HepG2 (cell line): ENCODE measurements around the gene CLDND2. TPM values are rescaled to one million over a fixed set of nuclear protein-coding genes. Genes with fewer than 3 reads are reported as not detected.

Experiments
- ARID4A ChIP-seq: sonication (generic); formaldehyde crosslinking; IDR thresholded peaks from 2 replicates; pipeline ENCODE4 v1.5.0; 2020; ENCODE audit warnings: mild to moderate bottlenecking, missing genetic modification reagents, borderline replicate concordance
- CREM ChIP-seq, 2 experiments: sonication (generic) in 1 of 2; formaldehyde crosslinking in 1 of 2; IDR thresholded peaks; 2 replicates each; pipeline versions ENCODE4 v1.4.0 to v1.6.1; 2016 to 2020; ENCODE audit warnings: antibody characterized with exemption in 1 of 2, mild to moderate bottlenecking in 1 of 2, missing genetic modification reagents in 1 of 2
- FOXA3 ChIP-seq: IDR thresholded peaks from 2 replicates; pipeline ENCODE4 v1.6.1; 2016; ENCODE audit warnings: missing genetic modification reagents, missing compliant biosample characterization
- HMGXB4 ChIP-seq, 2 experiments: sonication (generic) in 1 of 2; formaldehyde crosslinking in 1 of 2; IDR thresholded peaks; 2 replicates each; pipeline versions ENCODE4 v1.4.0 to v1.6.1; 2018 to 2020; ENCODE audit warnings: missing genetic modification reagents in 2 of 2, borderline replicate concordance in 1 of 2, low read depth in 1 of 2, mild to moderate bottlenecking in 1 of 2, missing biosample characterization in 1 of 2
- LCORL ChIP-seq, 2 experiments: fragments of 450-650 bp in 1 of 2; sonication (generic) in 1 of 2; formaldehyde crosslinking in 1 of 2; IDR thresholded peaks; 2 replicates each; pipeline versions ENCODE4 v1.5.0 to v1.6.1; 2017 to 2020; ENCODE audit warnings: antibody characterized with exemption in 1 of 2, missing genetic modification reagents in 1 of 2
- PATZ1 ChIP-seq: sonication (generic); formaldehyde crosslinking; IDR thresholded peaks from 2 replicates; pipeline ENCODE4 v1.4.0; 2020; ENCODE audit warnings: missing genetic modification reagents
- POGZ ChIP-seq: sonication (generic); formaldehyde crosslinking; IDR thresholded peaks from 2 replicates; pipeline ENCODE4 v1.4.0; 2020; ENCODE audit warnings: mild to moderate bottlenecking, missing genetic modification reagents
- RXRA ChIP-seq: sonication (generic); formaldehyde crosslinking; IDR thresholded peaks from 2 replicates; pipeline ENCODE4 v1.5.1; 2020; ENCODE audit warnings: missing genetic modification reagents
- SRF ChIP-seq: IDR thresholded peaks from 2 replicates; pipeline ENCODE4 v1.6.1; 2011; ENCODE audit warnings: mild to moderate bottlenecking, low read depth, low read length, moderate library complexity
- TFAP4 ChIP-seq: sonication (generic); IDR thresholded peaks from 2 replicates; pipeline ENCODE4 v1.6.1; 2016; ENCODE audit warnings: low read depth, borderline replicate concordance
- polyA plus RNA-seq, 8 experiments: library from polyadenylated mRNA; depleted of rRNA in 3 of 8; stranded (reverse) in 7 of 8; unstranded in 1 of 8; fragments of >200 nt; fragmentation: Illumina TruSeq in 4 of 8; extraction: Trizol in 4 of 8; gene quantifications; 2 replicates each; pipeline versions ENCODE4 v1.2.1 to v1.2.3, GENCODE V29; 2011 to 2016; ENCODE audit warnings: low read depth in 4 of 8, missing spikeins in 1 of 8, mixed read lengths in 1 of 8; ENCODE audit not compliant: insufficient read depth in 1 of 8
- total RNA-seq, 5 experiments: library from RNA; depleted of rRNA; stranded (reverse); fragments of >200 nt; fragmentation: Illumina TruSeq; extraction: Trizol; gene quantifications; 2 replicates each; pipeline ENCODE4 v1.2.3, GENCODE V29; 2016; ENCODE audit warnings: low read depth in 1 of 5

Gene CLDND2
- total and polyA plus RNA-seq, 2 of the 13 experiments (the other 11 are each of a cell fraction or from before 2014, with no cell fraction given), result 0.84 to 1.8 TPM

GRCh38 chr19:51387924-51388389 lies 19.2 kb upstream of the CLDND2 start, which contains the start of gene LIM2 (continued):
- TF ChIP-seq PATZ1 (CRISPR knock-in tag), result peak; percentile 67; the same call in 1 of the 2 replicates
- TF ChIP-seq TFAP4, result peak; percentile 10; the same call in 1 of the 2 replicates
- TF ChIP-seq ARID4A (CRISPR knock-in tag), result peak; percentile 50; the same call in 1 of the 2 replicates
- TF ChIP-seq SRF, result no peak
- TF ChIP-seq POGZ (CRISPR knock-in tag), result 0 out of 2 replicates have a peak, but pooled peaks have one; percentile 27
- peak in 1 of 2 experiments; percentile 29; a peak in 1 of 4 replicates for TF ChIP-seq HMGXB4 (CRISPR knock-in tag; IDR thresholded peaks at IDR 0.05; ENCODE audit: borderline replicate concordance in 1 of 2, low read depth in 1 of 2)
- TF ChIP-seq CREM (IDR thresholded peaks at IDR 0.05), result no peak
- TF ChIP-seq CREM (CRISPR knock-in tag; IDR thresholded peaks at IDR 0.05), result no peak
- peak; percentile 57; the same call in 1 of the 2 replicates for TF ChIP-seq RXRA (CRISPR knock-in tag)
- no peak for TF ChIP-seq LCORL (IDR thresholded peaks at IDR 0.05)
- peak; percentile 64; the same call in 1 of the 2 replicates for TF ChIP-seq LCORL (CRISPR knock-in tag; IDR thresholded peaks at IDR 0.05)
- peak; percentile 43 for TF ChIP-seq FOXA3 (CRISPR knock-in tag)
